Vagina (tissue), 2 donors: Measurements from ENCODE around the gene MEF2D. TPM values are rescaled to one million over a fixed set of nuclear protein-coding genes. Genes with fewer than 3 reads are reported as not detected.

Experiments
- DNase-seq, 2 donors: peaks; one replicate each; pipeline ENCODE4 v3.0.0-alpha.2; 2017; ENCODE audit errors: extremely low spot score in 2 of 2
- H3K27ac ChIP-seq: fragments of 200-600 bp; sonication (generic); one replicate; pipeline ENCODE4 v1.5.1; 2019
- H3K27me3 ChIP-seq: fragments of 200-600 bp; sonication (generic); one replicate; pipeline ENCODE4 v1.5.1; 2019
- H3K36me3 ChIP-seq, 2 donors: fragments of 200-600 bp; sonication (generic); one replicate each; pipeline ENCODE4 v1.5.1; 2017 to 2019
- H3K4me1 ChIP-seq: fragments of 200-600 bp; sonication (generic); one replicate; pipeline ENCODE4 v1.5.1; 2019
- H3K4me3 ChIP-seq, 2 donors: fragments of 200-600 bp; sonication (generic); 1 replicate in 1 of 2; 2 replicates in 1 of 2; pipeline ENCODE4 v1.5.1; 2016 to 2019
- H3K9me3 ChIP-seq: fragments of 200-600 bp; sonication (generic); one replicate; pipeline ENCODE4 v1.5.1; 2019
- CTCF ChIP-seq, 3 experiments: fragments of 450-650 bp in 2 of 3; fragments of 200-600 bp in 1 of 3; sonication (generic) in 1 of 3; IDR thresholded peaks; one replicate each; pipeline ENCODE4 v1.5.1; 2017 to 2019; ENCODE audit warnings: antibody characterized with exemption in 3 of 3, mild to moderate bottlenecking in 2 of 3, moderate library complexity in 2 of 3
- POLR2A ChIP-seq, 2 donors: fragments of 450-650 bp; IDR thresholded peaks; one replicate each; pipeline ENCODE4 v1.6.1; 2017; ENCODE audit warnings: antibody characterized with exemption in 2 of 2, mild to moderate bottlenecking in 2 of 2, moderate library complexity in 2 of 2
- POLR2AphosphoS5 ChIP-seq, 2 donors: sonication (generic); formaldehyde crosslinking; IDR thresholded peaks; one replicate each; pipeline ENCODE4 v1.9.0; 2017; ENCODE audit warnings: antibody characterized with exemption in 2 of 2, mild to moderate bottlenecking in 2 of 2, low read depth in 1 of 2; ENCODE audit not compliant: insufficient read depth in 1 of 2
- intact Hi-C: fragments of 100-400 bp; cut with DNase I; formaldehyde crosslinking; loops from one replicate; pipeline ENCODE4 v1.15.1; 2023
- total RNA-seq: library from RNA; depleted of rRNA; stranded (reverse); fragments of >200 nt; gene quantifications from one replicate; pipeline ENCODE4 v1.2.3, GENCODE V29; 2016

The MEF2D gene
- total RNA-seq, 1 donor from 2014 or later: 33.9 TPM

GRCh38 chr1:156490401-156491032 is 10.1 kb downstream of the MEF2D start:
- Histone ChIP-seq H3K27me3 (no peaks in the 10 kb centered on the region), H3K36me3 (no peaks in the 10 kb centered on the region), H3K4me3 (peak overlapping the region; percentile 26 to 41), H3K9me3 (no peaks in the 10 kb centered on the region), H3K27ac (peak overlapping the region; percentile 99), H3K4me1 (peaks cover 100% of the 10 kb centered on the region)
- intact Hi-C loops: no loop called here
- no peak for DNase-seq
- TF ChIP-seq POLR2A (IDR thresholded peaks at IDR 0.05) (no peak), POLR2AphosphoS5 (IDR thresholded peaks at IDR 0.05; ENCODE audit: insufficient read depth in 1 of 2, low read depth in 1 of 2) (peak; percentile 12 to 45), CTCF (IDR thresholded peaks at IDR 0.05) (no peak)

GRCh38 chr1:156489935-156490293 is 10.7 kb downstream of the MEF2D start:
- TF ChIP-seq POLR2A (IDR thresholded peaks at IDR 0.05) (no peak), POLR2AphosphoS5 (IDR thresholded peaks at IDR 0.05; ENCODE audit: insufficient read depth in 1 of 2, low read depth in 1 of 2) (no peak), CTCF (IDR thresholded peaks at IDR 0.05) (no peak)
- Histone ChIP-seq H3K4me3 (peak overlapping the region; percentile 26 to 41), H3K36me3 (no peaks in the 10 kb centered on the region), H3K27ac (peak overlapping the region; percentile 99), H3K9me3 (no peaks in the 10 kb centered on the region), H3K4me1 (peaks cover 100% of the 10 kb centered on the region), H3K27me3 (no peaks in the 10 kb centered on the region)
- DNase-seq: no peak
- intact Hi-C loops: no loop called here

GRCh38 chr1:156489166-156489934 is 11.2 kb downstream of the MEF2D start:
- H3K4me3 ChIP-seq: peak overlapping the region; percentile 26 to 41
- peaks cover 100% of the 10 kb centered on the region for H3K4me1 ChIP-seq
- H3K27me3 ChIP-seq: no peaks in the 10 kb centered on the region
- no peak for TF ChIP-seq POLR2A (IDR thresholded peaks at IDR 0.05)
- peak in 1 of 2 donors; percentile 23 for TF ChIP-seq POLR2AphosphoS5 (IDR thresholded peaks at IDR 0.05; ENCODE audit: insufficient read depth in 1 of 2, low read depth in 1 of 2)
- H3K9me3 ChIP-seq: no peaks in the 10 kb centered on the region
- intact Hi-C loops: no loop called here
- no peak for DNase-seq
- H3K36me3 ChIP-seq: no peaks in the 10 kb centered on the region
- H3K27ac ChIP-seq: peak overlapping the region; percentile 99

- H3K4me3 ChIP-seq: peak overlapping the region in 1 of 2 donors; percentile 5
These were observed 11.9 kb downstream of the MEF2D start for GRCh38 chr1:156488566-156489165.

More at GRCh38 chr1:156488566-156489165, 11.9 kb downstream of the MEF2D start:
- no peak for TF ChIP-seq POLR2AphosphoS5 (IDR thresholded peaks at IDR 0.05; ENCODE audit: insufficient read depth in 1 of 2, low read depth in 1 of 2)
- no peak for TF ChIP-seq CTCF (IDR thresholded peaks at IDR 0.05)
- no peaks in the 10 kb centered on the region for H3K36me3 ChIP-seq
- no peaks in the 10 kb centered on the region for H3K27me3 ChIP-seq
- intact Hi-C loops: no loop called here
- peaks cover 97% of the 10 kb centered on the region for H3K4me1 ChIP-seq
- H3K9me3 ChIP-seq: no peaks in the 10 kb centered on the region
- no peak for DNase-seq
- peak overlapping the region; percentile 99 for H3K27ac ChIP-seq
